Measurements from ENCODE around the gene SLC26A1. TPM values are rescaled to one million over a fixed set of nuclear protein-coding genes. Genes with fewer than 3 reads are reported as not detected.

The SLC26A1 gene, protein sequence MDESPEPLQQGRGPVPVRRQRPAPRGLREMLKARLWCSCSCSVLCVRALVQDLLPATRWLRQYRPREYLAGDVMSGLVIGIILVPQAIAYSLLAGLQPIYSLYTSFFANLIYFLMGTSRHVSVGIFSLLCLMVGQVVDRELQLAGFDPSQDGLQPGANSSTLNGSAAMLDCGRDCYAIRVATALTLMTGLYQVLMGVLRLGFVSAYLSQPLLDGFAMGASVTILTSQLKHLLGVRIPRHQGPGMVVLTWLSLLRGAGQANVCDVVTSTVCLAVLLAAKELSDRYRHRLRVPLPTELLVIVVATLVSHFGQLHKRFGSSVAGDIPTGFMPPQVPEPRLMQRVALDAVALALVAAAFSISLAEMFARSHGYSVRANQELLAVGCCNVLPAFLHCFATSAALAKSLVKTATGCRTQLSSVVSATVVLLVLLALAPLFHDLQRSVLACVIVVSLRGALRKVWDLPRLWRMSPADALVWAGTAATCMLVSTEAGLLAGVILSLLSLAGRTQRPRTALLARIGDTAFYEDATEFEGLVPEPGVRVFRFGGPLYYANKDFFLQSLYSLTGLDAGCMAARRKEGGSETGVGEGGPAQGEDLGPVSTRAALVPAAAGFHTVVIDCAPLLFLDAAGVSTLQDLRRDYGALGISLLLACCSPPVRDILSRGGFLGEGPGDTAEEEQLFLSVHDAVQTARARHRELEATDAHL
- total RNA-seq (2021; ENCODE audit: unreplicated experiment) (0.22 TPM), Bru-seq, nascent RNA (percentile 41 among the genes with signal in this experiment), BruChase-seq, experiment 1, labeled RNA remaining after a 6-hour chase (percentile 37 among the genes with signal in this experiment), BruChase-seq, experiment 2, labeled RNA remaining after a 2-hour chase (percentile 39 among the genes with signal in this experiment)
- polyA plus RNA-seq (2012) = 4.4 and 5.6 TPM in 2 replicates
- long read RNA-seq, partial matches to known transcripts = 0 of 6 reads
- long read RNA-seq, other reads (novel, unspliced or antisense) = 6 of 6 reads

DNA sequence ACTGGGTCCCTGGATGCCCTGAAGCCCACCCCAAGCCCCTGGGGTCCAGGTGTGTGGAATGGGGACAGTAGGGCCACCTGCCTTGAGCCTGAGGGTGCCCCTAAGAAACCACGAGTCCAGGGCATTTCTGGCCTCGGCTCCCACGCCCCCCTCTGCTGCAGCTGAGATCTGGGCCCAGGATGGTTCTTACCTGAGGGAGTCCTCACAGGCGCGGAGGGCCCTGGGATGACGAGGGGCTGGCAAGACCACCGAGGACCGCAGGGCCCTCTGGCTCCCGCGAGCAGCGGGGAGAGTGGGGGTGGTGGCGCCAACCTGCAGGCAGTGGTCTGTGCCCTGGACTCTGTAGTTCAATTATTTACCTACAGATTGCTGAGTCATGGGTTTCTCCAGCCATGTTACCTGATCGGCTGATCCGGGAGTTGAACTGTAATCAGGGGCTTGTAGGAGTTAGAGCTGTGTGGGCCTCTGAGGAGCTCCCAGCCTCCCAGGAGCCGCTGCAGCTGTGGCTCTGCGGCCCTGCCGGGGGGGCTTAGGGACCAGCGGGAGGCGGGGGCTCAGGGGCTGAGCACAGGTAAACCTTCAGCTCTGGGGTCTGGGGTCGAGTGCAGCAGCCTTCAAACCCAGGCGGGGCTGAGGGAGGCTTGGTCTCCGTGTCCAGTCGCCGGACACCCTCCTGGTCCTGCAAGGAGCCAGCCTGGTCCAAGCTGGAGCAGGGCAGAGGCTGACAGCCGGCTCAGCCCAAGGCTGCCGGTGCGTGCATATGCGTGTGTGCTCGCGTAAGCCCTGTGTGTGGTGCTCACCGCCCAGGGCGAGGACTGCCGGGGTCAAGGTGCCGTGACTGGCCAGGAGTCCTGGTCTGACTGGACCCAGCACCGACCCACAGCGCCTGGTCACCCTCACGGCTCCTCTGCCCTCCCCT, at the start of gene SLC26A1:
Gene SLC26A1, minus strand, starts transcription at position 294 of the 919 bp plus-strand sequence. CDS start 1,701 bp downstream, outside the sequence.
- Histone ChIP-seq H3K36me3 (ENCODE audit: control insufficient read depth in 1 of 2, insufficient read depth in 2 of 2, low read length in 2 of 2) (no peaks in the 10 kb centered on the region), H3K27ac (ENCODE audit: low read depth, low read length) (peak within 1 kb of the TSS; percentile 53), H3K4me1 (ENCODE audit: control insufficient read depth in 1 of 2, insufficient read depth in 2 of 2, low read length in 2 of 2) (peaks cover 14 to 23% of the 10 kb centered on the region in 2 experiments), H3K9ac (ENCODE audit: low read length) (peak within 1 kb of the TSS; percentile 44), H3K79me2 (ENCODE audit: insufficient read depth, low read length) (no peaks in the 10 kb centered on the region), H3K4me3 (replicated peaks in 1 of 2; ENCODE audit: low read depth in 1 of 2, low read length in 2 of 2) (peak within 1 kb of the TSS in 1 of 2 experiments; percentile 28; a peak in 1 of 4 replicates), H2AFZ (ENCODE audit: low read depth, low read length, poor library complexity, severe bottlenecking) (no peak within 1 kb of the TSS), H4K20me1 (ENCODE audit: insufficient read depth) (no peaks in the 10 kb centered on the region), H3K27me3 (ENCODE audit: insufficient read depth, low read length) (no peaks in the 10 kb centered on the region), H3K9me3 (ENCODE audit: control insufficient read depth in 1 of 2, insufficient read depth in 1 of 2, low read depth in 1 of 2, low read length in 2 of 2) (no peaks in the 10 kb centered on the region), H3K4me2 (ENCODE audit: low read length) (peak within 1 kb of the TSS; percentile 73), H3K9me2 (ENCODE audit: insufficient read depth) (no peaks in the 10 kb centered on the region)
- BruUV-seq (replicated peaks) = no TSS peak
- ATAC-seq = no peak
- intact Hi-C loops (cut with micrococcal nuclease) = no loop called here
- ChIA-PET POLR2A (no interaction called here), RAD21 (ENCODE audit: low non-redundant PET in 1 of 2, low total read pairs in 2 of 2, uncharacterized antibody in 2 of 2, unreplicated experiment in 2 of 2) (no interaction called here), CTCF (interaction anchor here (1.1 kb wide), 1 partner anchor 16 kb away, joined by 3 read pairs; no protein-coding TSS in a partner anchor)
- no peak for TF ChIP-seq EZH2phosphoT487 (IDR thresholded peaks at IDR 0.05; ENCODE audit: borderline replicate concordance)
- no peak for TF ChIP-seq SIN3A (IDR thresholded peaks at IDR 0.05; ENCODE audit: low read depth)
- TF ChIP-seq, protein P1, sequence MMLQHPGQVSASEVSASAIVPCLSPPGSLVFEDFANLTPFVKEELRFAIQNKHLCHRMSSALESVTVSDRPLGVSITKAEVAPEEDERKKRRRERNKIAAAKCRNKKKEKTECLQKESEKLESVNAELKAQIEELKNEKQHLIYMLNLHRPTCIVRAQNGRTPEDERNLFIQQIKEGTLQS (IDR thresholded peaks at IDR 0.05) = no peak
- DNase-seq (ENCODE audit: low read depth, low spot score) = no peak
